GM18511 (cell line): ENCODE measurements around the gene ADAMTSL5.
"Not testable (repeated sequence)": the region's sequence is repeated elsewhere in the genome, so short reads cannot be mapped to it uniquely, and the experiment has no call there.

ENCODE experiments used
- ATAC-seq: cut with Tn5 transposase; IDR thresholded peaks from one replicate; pipeline ENCODE4 v1.9.1; 2021; ENCODE audit warnings: mild to moderate bottlenecking, moderate library complexity; ENCODE audit not compliant: unreplicated experiment

Gene ADAMTSL5

DNA sequence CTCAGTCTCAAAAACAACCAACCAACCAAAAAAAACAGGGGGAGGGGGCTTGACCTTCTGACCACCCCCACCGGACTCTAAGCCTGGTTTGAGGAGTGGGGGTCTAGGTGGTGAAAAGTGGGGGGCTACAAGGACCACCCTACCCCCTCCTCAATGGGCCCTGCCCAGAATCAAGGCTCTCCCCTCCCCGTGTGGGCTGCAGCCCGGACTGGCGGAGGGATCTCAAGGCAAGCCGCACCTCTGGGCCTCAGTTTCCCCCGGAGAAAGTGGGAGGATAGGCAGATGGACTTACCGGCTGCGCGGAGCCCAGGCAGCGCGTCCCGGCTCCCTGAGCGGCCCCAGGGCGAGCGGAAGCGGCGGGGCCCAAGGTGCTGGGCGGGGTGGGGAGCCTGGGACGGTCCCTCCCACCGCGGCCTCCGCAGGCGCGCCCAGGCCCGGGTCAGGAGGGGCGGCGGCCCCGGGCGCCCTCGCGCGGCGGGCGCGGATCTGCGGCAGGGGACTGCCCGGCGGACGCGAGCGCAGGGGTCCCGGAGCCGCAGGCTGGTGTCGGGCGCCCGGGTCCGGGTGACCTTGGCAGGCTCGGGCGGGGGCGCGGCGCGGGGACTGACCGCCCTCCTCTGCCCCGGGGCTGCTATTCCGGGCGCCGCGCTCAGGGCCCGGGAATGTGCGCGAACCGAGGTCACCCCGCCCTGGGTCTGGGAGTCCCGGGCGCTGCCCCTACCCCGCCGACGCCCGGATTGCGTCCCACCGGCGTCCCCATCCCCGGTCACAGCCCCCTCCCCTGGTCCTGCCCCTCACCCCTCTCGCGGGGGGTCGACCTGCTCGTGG is at the start of gene ADAMTSL5:
ADAMTSL5 (minus strand) TSS at position 349 of the 828 bp plus-strand sequence. CDS start 2,076 bp downstream, outside the sequence.
- ATAC-seq: no peak

DNA sequence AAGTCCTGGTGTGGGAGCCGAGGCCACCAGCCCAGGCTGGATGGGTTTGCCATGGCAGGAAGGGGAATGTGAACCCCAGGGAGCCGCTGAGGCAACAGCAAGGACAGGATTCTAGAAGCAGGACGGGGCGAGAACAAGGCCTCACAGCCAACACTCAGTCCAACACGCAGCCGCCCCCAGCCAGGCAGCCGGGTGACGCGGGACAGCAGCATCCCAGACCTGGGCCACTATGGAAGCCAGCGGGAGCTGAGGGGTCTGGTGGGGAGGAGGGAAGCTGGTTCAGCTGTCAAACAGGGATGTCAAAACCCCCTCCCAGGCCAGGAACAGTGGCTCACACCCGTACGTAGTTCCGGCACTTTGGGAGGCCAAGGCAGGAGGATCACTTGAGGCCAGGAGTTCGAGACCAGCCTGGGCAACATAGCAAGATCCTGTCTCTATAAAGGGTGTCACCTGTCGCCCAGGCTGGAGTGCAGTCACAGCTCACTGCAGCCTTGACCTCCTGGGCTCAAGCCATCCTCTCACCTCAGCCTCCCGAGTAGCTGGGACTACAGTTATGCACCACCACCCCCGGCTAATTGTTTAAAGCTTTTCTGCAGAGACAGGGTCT is 48.5 kb upstream of the ADAMTSL5 start:
- no peak for ATAC-seq

DNA sequence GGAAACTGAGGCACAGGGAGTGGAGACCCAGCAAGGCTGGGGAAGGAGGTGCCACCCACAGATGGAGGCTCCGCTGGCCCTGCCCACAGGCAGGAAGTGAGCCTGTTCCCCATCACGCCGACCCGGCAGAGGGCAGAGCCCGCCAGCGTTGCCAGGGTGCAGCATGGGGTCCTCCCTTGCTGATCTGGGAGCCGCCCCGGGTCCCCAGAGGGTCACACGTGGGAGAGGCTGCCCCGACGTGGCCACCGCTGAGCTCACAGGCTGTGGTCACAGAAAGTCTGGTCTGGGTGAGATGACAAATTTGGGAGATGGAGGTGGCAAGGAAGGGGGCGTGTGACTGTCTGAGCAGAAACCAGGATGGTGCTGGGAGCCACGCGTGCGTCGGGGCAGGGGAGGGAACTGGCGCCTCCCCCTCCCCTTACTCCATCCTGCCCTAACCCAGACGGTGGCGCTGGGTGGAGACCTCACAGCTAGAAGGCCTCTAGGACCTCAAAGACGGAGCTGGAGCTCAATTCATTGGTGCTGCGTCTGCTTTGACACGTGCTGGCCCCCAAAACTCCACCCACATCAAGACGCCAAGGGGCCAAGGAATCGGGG is 47.6 kb upstream of the ADAMTSL5 start:
- no peak for ATAC-seq

DNA sequence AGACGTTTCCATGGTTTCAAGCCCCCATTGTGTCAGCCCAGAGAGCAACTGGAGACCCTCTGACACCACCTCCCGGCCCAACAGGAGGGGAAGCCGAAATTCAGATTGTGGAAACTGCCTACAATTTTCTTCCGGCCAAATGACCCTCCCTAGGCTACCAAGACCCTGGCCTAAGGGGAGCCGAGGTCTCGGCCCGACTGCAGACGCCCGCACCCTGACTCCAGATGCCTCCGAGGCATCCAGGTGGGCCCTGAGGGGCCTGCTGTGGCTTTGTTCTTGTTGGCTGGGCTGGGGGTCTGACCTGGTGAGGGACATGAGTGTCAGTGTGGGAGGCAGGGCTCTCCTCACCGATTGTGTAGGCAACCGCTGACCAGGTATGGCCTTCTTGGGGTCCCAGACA is 45.7 kb upstream of the ADAMTSL5 start:
- ATAC-seq: no peak

DNA sequence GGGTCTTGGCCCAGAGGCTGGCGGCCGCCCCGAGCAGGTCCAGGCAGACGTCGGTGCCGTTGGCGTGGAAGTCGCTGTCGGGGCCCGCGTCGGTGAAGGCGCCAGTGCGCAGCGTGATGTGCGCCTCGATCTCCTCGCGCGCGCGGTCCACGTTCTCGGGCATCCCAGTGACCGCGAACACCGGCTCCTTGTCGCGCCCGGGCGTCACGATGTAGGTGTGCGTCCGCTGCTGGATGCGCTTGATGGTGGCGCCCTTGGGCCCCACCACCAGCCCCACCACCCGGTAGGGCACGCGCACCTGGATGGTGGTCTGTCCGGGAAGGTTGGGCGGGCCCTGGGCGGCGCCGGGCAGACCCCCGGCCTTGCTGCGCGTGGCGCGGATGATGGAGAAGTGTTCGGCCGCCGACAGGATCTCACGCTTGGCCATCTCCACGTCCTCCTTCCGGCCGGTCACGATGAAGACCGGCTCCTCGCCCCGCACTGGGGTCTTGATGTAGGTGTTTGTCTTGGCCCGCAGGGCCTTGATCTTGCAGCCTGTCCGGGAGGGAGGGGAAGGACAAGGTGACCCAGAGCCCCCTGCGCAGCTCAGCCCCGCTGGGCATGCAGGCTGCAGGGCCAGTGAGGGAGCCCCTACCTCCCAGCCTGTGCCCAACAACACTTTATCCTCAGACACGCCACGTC is 43.7 kb upstream of the ADAMTSL5 start:
- ATAC-seq: no peak

GRCh38 chr19:1555487-1556389 is 42.9 kb upstream of the ADAMTSL5 start:
- ATAC-seq: no peak

GRCh38 chr19:1554968-1555367 is 42.1 kb upstream of the ADAMTSL5 start:
- ATAC-seq: no peak

- ATAC-seq: no peak
Measured at GRCh38 chr19:1553415-1553814, 40.6 kb upstream of the ADAMTSL5 start.

DNA sequence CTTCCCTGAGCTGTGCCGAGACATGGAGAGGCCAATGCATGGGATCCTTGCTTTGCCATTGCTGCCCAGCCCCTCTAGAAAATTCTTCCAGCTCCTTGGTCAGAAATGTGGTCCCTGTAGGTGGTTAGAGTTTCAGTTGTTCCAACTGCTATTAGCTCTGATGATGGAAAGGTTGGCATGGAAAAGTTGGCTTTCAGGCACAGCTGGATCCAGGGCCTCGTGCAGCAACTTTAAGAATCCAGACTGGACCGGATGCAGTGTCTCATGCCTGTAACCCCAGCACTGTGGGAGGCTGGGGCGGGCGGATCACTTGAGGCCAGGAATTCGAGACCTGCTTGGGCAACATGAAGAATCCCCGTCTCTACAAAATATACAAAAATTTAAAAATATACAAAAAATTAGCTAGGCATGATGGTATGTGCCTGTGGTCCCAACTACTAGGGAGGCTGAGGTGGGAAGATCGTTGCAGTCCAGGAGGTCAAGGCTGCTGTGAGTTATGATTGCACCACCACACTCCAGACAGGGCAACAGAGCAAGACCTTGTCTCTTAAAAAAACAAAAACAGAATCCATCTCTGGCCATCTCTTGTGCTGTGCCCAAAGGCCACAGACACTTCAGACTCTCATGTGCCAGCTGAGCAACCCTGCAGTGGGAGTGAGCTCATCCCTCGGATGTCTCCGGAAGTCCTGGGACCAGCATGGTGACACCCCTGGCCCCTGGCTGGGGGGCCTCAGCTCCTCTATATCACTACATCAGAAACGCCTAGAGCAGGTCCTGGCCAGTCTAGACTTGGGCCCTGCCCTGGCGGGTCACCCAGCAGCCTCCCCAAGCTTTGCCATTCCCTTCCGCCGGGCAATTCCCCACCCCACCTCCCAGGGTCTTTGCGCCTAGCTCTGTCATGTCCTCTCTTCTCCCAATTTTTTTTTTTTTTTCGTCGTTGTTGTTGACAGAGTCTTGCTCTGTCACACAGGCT is 38.5 kb upstream of the ADAMTSL5 start:
- ATAC-seq: no peak

DNA sequence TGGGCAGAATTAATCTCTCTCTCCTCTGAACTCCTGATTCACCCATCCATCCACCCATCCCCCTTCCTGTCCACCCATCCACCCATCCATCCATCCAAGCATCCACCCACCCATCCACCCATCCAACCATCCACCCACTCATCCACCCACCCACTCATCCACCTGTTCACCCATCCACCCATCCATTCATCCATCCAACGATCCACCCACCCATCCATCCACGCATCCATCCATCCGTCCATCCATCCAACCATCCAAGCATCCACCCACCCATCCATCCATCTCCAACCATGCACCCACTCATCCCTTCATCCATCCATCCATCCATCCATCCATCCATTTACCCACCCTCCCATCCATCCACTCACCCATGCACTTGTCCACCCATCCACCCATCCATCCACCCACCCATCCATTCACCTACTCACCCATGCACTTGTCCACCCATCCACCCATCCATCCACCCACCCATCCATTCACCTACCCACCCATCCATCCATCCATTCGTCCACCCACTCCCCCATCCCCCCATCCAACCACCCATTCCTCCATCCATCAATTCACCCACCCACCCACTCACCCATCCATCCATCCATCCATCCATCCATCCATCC is 36.6 kb upstream of the ADAMTSL5 start:
- no peak for ATAC-seq

GRCh38 chr19:1540365-1540925 is 27.6 kb upstream of the ADAMTSL5 start:
- no peak for ATAC-seq

DNA sequence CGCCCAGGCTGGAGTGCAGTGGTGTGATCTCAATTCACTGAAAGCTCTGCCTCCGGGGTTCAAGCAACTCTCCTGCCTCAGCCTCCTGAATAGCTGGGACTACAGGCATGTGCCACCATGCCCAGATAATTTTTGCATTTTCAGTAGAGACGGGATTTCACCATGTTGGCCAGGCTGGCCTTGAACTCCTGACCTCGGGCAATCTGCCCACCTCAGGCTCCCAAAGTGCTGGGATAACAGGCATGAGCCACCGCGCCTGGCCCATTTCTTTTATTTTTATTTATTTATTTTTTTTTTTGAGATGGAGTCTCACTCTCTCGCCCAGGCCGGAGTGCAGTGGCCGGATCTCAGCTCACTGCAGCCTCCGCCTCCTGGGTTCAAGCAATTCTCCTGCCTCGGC is 26.9 kb upstream of the ADAMTSL5 start:
- not testable (repeated sequence) for ATAC-seq

DNA sequence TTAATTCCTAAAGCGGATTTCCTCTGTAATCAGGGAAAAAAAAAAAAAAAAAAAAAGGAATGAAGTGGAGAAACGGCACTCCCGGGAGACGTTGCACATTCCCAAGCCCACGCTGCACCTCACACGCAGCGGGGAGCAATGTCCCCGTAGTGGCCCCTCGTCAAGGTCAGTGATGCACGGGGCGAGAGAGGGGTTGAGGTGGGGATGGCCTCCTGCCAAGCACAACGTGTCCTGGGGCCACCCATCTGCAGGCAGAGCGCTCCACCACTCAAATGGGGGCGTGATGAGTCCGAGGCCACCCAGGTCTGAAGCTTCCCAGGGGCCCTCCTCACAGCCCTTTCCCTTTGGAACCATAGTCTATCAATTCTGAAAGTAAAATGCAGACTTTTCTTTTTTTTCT is 26.2 kb upstream of the ADAMTSL5 start:
- no peak for ATAC-seq

- not testable (repeated sequence) for ATAC-seq
Measured at GRCh38 chr19:1535699-1536098, 22.9 kb upstream of the ADAMTSL5 start.

DNA sequence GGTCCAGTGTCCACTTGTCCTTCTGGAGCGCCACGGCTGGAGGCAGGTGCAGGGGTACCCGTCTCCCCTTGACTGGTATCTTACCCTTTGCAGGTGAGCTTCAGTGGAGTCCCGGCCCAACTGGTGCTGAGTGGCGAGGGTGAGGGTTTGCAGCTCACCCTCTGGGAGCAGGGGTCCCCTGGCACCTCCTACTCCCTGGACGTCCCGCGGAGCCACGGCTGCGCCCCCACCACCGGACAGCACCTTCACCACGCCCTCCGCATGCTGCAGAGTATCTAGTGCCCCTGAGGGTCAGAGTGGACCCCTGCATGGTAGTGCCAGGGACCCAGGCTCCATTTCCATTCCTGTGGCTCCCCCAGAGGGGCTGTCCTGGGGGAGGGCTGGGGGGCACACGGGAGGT is 22.2 kb upstream of the ADAMTSL5 start:
- ATAC-seq: no peak

- ATAC-seq: no peak
Measured at GRCh38 chr19:1533510-1534150, 20.8 kb upstream of the ADAMTSL5 start.

DNA sequence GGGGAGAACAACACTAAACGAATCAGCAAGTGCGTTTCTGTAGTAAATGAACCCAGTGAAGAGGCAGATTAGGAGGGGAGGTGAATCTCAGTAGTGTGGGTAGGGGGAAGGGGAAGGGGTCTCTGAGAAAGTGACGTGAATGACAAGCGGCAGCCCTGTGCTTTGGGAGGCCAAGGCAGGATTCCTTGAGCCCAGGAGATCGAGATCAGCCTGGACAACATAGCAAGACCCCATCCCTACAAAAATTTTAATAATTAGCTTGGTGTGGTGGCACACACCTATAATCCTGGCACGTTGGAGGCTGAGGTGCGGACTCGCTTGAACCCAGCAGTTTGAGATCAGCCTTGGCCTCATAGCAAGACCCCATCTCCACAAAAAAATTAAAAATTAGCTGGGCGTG is 19.2 kb upstream of the ADAMTSL5 start:
- ATAC-seq: no peak

DNA sequence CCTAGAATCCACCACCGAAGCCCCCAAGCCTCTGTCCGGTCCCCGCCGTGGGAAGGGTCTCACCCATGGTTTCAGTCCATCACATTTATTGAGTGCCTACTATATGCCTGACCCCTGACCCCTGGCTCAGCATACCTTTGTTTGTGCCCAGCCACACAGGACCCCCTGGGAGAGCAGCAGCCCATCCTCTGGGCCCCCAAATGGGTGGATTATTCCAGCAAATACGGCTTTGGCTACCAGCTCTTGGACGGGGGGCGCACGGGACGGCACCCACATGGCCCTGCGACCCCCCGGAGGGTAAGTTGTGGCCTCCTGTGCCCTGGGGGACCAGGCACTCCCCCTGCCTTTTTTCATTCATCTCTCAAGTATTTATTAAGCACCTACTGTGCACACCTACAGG is 18.8 kb upstream of the ADAMTSL5 start:
- no peak for ATAC-seq
